WERI-Rb-1 (cell line): ENCODE results near the gene FBXO40.

Experiments used
- DNase-seq: peaks from one replicate; pipeline ENCODE4 v3.0.0-alpha.2; 2020
- H3K27ac ChIP-seq: fragments of 250-450 bp; sonication (Bioruptor Pico); 2 replicates; pipeline ENCODE4 v1.5.1; 2020; ENCODE audit warnings: mild to moderate bottlenecking, moderate library complexity
- H3K27me3 ChIP-seq: fragments of 250-450 bp; sonication (Bioruptor Pico); 2 replicates; pipeline ENCODE4 v1.5.1; 2021; ENCODE audit warnings: mild to moderate bottlenecking, low read depth, moderate library complexity; ENCODE audit not compliant: insufficient read depth, severe bottlenecking
- H3K36me3 ChIP-seq: fragments of 250-450 bp; sonication (Bioruptor Pico); 2 replicates; pipeline ENCODE4 v1.5.1; 2020; ENCODE audit warnings: mild to moderate bottlenecking, moderate library complexity
- H3K4me3 ChIP-seq: 2 replicates; pipeline ENCODE4 v1.5.1; 2011; ENCODE audit warnings: low read depth, mild to moderate bottlenecking, control low read depth, low read length
- H3K9me3 ChIP-seq: fragments of 250-450 bp; sonication (Bioruptor Pico); 2 replicates; pipeline ENCODE4 v1.5.1; 2021; ENCODE audit warnings: mild to moderate bottlenecking, moderate library complexity; ENCODE audit not compliant: severe bottlenecking
- CTCF ChIP-seq: IDR thresholded peaks from 2 replicates; pipeline ENCODE4 v1.5.1; 2011; ENCODE audit warnings: low read depth, mild to moderate bottlenecking, control low read depth, inconsistent platforms, low read length

Gene FBXO40

GRCh38 chr3:121592856-121593702, at the start of gene FBXO40:
FBXO40 (plus strand) TSS chr3:121593379; CDS start chr3:121620576, 27,197 bp downstream.
- TF ChIP-seq CTCF: 0 out of 2 replicates have a peak, but pooled peaks have one; percentile 26
- Histone ChIP-seq H3K4me3 (no peak within 1 kb of the TSS), H3K36me3 (no peaks in the 10 kb centered on the region), H3K27me3 (no peaks in the 10 kb centered on the region), H3K9me3 (no peaks in the 10 kb centered on the region), H3K27ac (peak within 1 kb of the TSS; percentile 43)
- DNase-seq: peak; percentile 74

- peaks cover 27% of the 10 kb centered on the region for H3K36me3 ChIP-seq
- TF ChIP-seq CTCF: no peak
- peak overlapping the region; percentile 73 for H3K4me3 ChIP-seq
- no peak for DNase-seq
- H3K27ac ChIP-seq: peak overlapping the region; percentile 88
- H3K27me3 ChIP-seq: no peaks in the 10 kb centered on the region
- no peaks in the 10 kb centered on the region for H3K9me3 ChIP-seq
These were observed 48.1 kb upstream of the FBXO40 start for GRCh38 chr3:121545049-121545573.

GRCh38 chr3:121545574-121546455, 47.4 kb upstream of the FBXO40 start, which contains the start of gene POLQ:
POLQ (minus strand) TSS chr3:121545988; CDS start chr3:121545877, 111 bp downstream.
- Histone ChIP-seq H3K9me3 (no peaks in the 10 kb centered on the region), H3K36me3 (peaks cover 22% of the 10 kb centered on the region), H3K27me3 (no peaks in the 10 kb centered on the region), H3K27ac (peak within 1 kb of the TSS; percentile 88), H3K4me3 (peak within 1 kb of the TSS; percentile 73)
- TF ChIP-seq CTCF: no peak
- peak; percentile 92 for DNase-seq

GRCh38 chr3:121552379-121552778, 40.8 kb upstream of the FBXO40 start:
- Histone ChIP-seq H3K36me3 (no peaks in the 10 kb centered on the region), H3K27ac (no peak overlapping the region), H3K9me3 (no peaks in the 10 kb centered on the region), H3K4me3 (no peak overlapping the region), H3K27me3 (no peaks in the 10 kb centered on the region)
- no peak for DNase-seq
- no peak for TF ChIP-seq CTCF

GRCh38 chr3:121552797-121553196, 40.4 kb upstream of the FBXO40 start:
- H3K4me3 ChIP-seq: no peak overlapping the region
- no peaks in the 10 kb centered on the region for H3K9me3 ChIP-seq
- no peak for TF ChIP-seq CTCF
- H3K36me3 ChIP-seq: no peaks in the 10 kb centered on the region
- no peaks in the 10 kb centered on the region for H3K27me3 ChIP-seq
- DNase-seq: no peak
- H3K27ac ChIP-seq: no peak overlapping the region
